WI38 (cell line): ENCODE results near the gene GULP1.

Source experiments
- H3K4me3 ChIP-seq: 2 replicates; pipeline ENCODE4 v1.5.1; 2011; ENCODE audit warnings: low read depth, mild to moderate bottlenecking, control low read depth, low read length
- TF ChIP-seq, protein P1 (sequence below): IDR thresholded peaks from 2 replicates; pipeline ENCODE4 v1.5.1; 2012; ENCODE audit warnings: low read depth, mild to moderate bottlenecking, control low read depth, low read length

The GULP1 gene

DNA sequence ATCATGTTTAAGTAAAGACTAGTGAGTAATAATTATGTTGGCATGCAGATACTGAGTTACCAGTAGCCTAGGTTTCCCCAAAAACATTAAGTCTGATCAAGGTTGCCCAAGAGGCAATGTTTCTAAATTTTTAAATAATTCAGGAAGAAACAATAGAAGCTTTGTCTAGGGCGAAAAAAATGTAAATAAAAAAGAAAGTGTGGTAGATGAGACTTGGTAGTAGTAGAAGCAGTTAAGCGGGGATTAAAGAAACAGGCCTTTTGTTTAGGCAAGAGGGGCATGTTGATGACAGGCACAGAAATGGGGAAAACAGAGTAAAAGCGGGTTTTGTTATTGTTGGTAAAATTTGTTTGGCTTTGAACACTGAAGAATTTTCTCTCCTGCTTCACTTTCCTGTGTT lies 97.2 kb downstream of the GULP1 start:
- TF ChIP-seq, protein P1, sequence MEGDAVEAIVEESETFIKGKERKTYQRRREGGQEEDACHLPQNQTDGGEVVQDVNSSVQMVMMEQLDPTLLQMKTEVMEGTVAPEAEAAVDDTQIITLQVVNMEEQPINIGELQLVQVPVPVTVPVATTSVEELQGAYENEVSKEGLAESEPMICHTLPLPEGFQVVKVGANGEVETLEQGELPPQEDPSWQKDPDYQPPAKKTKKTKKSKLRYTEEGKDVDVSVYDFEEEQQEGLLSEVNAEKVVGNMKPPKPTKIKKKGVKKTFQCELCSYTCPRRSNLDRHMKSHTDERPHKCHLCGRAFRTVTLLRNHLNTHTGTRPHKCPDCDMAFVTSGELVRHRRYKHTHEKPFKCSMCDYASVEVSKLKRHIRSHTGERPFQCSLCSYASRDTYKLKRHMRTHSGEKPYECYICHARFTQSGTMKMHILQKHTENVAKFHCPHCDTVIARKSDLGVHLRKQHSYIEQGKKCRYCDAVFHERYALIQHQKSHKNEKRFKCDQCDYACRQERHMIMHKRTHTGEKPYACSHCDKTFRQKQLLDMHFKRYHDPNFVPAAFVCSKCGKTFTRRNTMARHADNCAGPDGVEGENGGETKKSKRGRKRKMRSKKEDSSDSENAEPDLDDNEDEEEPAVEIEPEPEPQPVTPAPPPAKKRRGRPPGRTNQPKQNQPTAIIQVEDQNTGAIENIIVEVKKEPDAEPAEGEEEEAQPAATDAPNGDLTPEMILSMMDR = no peak

DNA sequence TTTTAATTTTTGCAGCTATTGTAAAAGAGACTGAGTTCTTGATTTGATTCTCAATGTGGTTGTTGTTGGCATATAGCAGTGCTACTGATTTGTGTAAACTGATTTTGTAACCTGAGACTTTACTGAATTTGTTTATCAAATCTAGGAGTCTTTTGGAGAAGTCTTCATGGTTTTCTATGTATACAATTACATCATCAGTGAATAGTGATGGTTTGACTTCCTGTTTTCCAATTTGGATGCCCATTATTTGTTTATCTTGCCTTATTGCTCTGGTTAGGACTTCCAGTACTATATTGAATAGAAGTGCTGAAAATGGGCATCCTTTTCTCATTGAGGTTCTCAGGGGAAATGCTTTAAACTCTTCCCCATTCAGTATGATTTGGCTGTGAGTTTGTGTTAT lies 99.7 kb downstream of the GULP1 start:
- H3K4me3 ChIP-seq = no peak overlapping the region
- TF ChIP-seq, protein P1 = no peak

More for the DNA sequence above, 97.2 kb downstream of the GULP1 start:
- no peak overlapping the region for H3K4me3 ChIP-seq

DNA sequence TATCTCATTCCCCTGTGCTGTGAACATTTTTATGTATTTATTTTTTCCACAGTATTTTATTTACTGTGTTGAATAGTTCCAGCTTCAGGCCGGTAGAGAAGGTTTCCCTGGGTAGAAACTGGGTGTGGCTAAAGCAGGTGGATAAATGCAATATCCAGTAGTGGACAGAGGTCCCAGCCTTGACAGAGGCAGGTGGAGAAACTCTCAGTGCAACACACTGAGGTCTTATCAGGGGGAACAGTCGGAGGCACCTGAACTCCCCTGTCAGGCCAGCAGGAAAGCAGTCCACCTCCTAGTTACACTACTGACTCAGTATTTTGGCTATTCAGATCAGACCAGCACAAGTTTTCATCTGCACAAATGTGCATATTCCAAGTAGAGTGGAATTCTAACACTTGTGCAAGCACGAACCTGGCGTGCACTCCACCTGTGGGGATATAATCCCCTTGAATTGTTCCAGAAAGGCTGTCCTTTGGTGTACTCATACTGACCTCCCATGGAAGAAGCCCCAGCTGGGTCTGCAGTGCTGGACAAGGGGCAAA lies 103.3 kb downstream of the GULP1 start:
- TF ChIP-seq, protein P1 = no peak
- H3K4me3 ChIP-seq = no peak overlapping the region

GRCh38 chr2:188395903-188396689 lies 104.4 kb downstream of the GULP1 start:
- TF ChIP-seq, protein P1 = no peak
- H3K4me3 ChIP-seq = no peak overlapping the region

- TF ChIP-seq, protein P1 = no peak
- no peak overlapping the region for H3K4me3 ChIP-seq
Observed at GRCh38 chr2:188399159-188399558, 107.5 kb downstream of the GULP1 start.

DNA sequence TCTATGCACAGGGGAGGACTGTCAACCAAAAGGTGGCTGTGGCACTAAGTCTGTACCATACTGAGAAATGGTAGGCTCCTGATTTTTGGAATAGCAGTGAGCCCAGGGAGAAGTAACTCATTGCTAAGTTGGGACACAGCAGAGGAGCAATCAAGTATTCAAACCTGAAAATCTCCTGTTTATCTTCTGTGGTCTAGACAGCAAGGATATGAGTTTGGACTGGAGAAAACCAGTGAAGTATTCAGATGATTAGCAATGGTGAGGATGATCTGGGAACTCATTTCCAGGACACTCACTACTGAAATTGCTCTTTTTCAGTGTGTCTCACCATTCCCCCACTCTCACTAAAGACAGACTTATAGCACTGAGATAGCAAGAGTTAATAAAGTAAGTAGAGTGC lies 112.0 kb downstream of the GULP1 start:
- H3K4me3 ChIP-seq = no peak overlapping the region
- TF ChIP-seq, protein P1 = no peak

DNA sequence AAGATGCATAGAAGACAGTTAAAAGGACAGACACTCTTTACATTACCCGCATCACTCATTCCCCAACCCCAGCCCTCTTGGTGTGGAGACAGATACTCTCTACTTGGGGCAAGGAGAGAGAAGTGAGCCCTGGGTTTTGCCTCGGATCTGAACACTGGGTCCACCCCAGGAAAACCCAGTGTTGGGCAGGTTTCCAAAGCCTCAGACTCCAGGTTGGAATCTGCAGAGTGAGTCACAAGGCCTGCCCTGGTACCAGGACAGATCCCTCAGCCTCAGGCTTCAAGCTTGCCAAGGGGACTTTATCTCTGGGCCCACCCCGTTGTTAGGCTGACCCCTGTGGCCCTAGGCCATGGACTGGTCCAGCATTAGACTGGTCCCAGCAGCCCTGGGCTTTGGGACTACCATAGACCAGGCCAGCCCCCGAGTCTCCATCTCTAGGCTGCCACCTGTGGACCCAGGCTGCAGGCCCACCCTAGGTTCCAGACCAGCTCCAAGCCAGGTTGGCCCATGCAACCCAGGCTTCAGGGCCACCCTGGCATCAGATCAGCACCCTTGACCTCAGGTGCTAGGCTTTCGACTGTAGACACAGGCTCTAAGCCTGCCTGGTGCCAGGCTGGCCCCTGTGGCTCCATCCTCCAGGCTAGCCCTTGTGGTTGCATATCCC lies 112.8 kb downstream of the GULP1 start:
- TF ChIP-seq, protein P1 = no peak

More for the DNA sequence above, 112.8 kb downstream of the GULP1 start:
- H3K4me3 ChIP-seq = no peak overlapping the region
